Measurements from ENCODE around the gene VSTM4.

The VSTM4 gene

DNA sequence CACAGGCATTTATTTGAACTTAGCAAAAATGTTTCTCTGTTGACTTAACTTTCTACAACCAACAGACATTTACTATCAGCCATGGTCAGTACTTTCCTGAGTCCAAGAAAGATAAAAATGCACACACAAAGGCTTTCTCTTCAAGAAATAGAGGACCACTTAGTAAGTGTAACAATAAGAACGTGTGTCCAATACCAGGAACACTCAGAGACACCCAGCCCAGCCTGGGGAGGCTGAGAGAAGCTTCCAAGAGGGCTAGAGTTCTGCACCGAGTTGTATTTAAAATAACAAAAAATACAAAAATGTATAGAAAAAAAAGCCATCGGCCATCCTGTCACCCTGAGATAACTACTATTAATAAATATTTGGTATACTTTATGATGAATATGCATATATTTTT is 35.8 kb downstream of the VSTM4 start:
- TF ChIP-seq, protein P1, sequence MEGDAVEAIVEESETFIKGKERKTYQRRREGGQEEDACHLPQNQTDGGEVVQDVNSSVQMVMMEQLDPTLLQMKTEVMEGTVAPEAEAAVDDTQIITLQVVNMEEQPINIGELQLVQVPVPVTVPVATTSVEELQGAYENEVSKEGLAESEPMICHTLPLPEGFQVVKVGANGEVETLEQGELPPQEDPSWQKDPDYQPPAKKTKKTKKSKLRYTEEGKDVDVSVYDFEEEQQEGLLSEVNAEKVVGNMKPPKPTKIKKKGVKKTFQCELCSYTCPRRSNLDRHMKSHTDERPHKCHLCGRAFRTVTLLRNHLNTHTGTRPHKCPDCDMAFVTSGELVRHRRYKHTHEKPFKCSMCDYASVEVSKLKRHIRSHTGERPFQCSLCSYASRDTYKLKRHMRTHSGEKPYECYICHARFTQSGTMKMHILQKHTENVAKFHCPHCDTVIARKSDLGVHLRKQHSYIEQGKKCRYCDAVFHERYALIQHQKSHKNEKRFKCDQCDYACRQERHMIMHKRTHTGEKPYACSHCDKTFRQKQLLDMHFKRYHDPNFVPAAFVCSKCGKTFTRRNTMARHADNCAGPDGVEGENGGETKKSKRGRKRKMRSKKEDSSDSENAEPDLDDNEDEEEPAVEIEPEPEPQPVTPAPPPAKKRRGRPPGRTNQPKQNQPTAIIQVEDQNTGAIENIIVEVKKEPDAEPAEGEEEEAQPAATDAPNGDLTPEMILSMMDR (IDR thresholded peaks at IDR 0.05; ENCODE audit: control extremely low read depth, extremely low read depth, low read depth, missing control alignments) = no peak
- ChIA-PET POLR2A (no interaction called here), CTCF (no interaction called here)
- no peak for DNase-seq (ENCODE audit: extremely low spot score)

DNA sequence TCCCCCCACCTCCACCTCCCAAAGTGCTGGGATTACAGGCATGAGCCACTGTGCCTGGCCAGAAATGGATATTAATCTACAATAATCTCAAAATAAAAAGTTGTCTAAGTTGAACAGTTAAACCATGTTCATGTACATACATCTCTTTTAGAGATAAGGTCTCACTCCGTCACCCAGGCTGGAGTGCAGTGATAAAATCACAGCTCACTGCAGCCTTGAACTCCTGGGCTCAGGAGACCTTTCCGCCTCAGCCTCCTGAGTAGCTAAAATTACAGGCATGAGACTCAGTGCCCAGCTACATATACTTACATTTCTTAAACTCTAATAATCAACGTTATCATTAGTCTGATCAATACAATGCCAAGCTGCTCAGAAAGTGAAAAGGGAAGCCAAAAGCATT is 36.2 kb downstream of the VSTM4 start:
- DNase-seq (ENCODE audit: extremely low spot score) = no peak
- ChIA-PET POLR2A (no interaction called here), CTCF (no interaction called here)
- TF ChIP-seq, protein P1 (IDR thresholded peaks at IDR 0.05; ENCODE audit: control extremely low read depth, extremely low read depth, low read depth, missing control alignments) = no peak

DNA sequence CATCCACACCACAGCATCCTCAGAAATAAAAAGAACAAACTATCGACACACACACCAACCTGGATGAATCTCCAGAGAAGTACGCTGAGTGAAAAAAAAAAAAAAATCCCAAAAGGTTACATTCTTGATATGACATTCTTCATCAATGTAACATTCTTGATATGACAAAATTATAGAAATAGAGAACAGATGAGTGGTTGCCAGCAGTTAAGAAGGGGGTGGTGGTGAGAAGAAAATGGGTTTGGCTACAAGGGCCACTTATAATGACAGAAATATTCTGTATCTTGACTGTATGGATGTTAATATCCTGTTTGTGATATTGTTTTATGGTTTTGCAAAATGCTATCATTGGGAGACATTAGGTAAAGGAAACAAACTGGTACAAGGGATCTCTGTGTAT is 36.9 kb downstream of the VSTM4 start:
- POLR2A ChIA-PET = no interaction called here
- DNase-seq (ENCODE audit: extremely low spot score) = no peak
- CTCF ChIA-PET = no interaction called here
- TF ChIP-seq, protein P1 (IDR thresholded peaks at IDR 0.05; ENCODE audit: control extremely low read depth, extremely low read depth, low read depth, missing control alignments) = no peak

DNA sequence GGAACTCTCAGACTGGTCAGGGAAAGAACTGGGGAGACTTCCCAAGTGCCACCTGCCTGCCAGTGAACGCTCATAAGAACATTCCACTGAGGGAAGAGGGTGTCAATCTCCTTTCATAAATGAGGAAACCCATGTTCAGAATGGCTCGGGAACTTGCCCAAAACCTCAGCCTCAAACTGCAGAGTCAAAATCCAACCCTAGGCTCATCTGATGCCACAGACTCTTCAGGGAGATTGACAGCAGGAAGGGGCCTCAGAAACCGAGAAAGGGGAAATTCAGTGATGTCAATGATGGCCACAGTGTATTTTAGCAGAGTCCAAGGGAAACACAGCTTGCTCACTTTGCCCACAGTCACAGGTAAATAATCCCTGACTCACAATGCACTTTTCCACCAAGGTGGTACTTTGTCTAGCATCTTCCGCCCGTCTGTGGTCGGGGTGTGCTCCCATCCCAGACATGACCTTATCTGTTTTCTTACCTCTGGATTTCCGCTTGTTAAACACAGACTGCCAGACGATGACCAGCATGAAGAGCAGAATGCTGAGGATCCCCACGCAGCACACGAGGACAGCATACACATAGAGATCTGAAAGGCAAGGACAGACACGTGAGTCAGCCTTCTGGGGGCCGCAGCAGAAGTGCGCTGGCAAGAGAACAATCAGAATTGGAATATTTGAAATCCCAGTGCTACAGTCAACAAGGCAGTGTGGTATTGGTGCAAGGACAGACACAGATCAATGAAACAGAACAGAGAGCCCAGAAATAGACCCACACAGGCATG is 38.4 kb downstream of the VSTM4 start:
- DNase-seq (ENCODE audit: extremely low spot score) = peak; percentile 41
- ChIA-PET POLR2A (no interaction called here), CTCF (no interaction called here)
- TF ChIP-seq, protein P1 (IDR thresholded peaks at IDR 0.05; ENCODE audit: control extremely low read depth, extremely low read depth, low read depth, missing control alignments) = no peak

DNA sequence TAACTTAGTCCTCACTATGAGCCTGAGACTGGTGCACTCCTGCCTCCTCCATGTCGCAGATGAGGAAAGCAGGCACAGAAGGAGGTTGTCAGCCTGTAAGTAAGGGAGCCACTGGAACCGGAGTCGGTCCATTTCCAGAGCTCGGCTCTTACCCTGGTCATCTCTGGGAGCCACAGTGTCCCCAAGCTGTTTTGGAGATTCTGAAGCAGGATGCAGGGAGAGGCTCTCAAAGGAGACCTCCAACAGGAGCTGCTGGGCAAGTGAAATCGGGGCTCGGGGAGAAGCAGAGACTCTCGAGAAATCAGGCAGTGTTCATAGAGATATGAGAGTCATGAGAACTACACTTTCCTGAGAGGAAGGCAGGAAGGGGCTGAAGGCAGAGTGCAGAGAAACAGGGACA is 39.0 kb downstream of the VSTM4 start:
- ChIA-PET POLR2A (no interaction called here), CTCF (no interaction called here)
- no peak for DNase-seq (ENCODE audit: extremely low spot score)

DNA sequence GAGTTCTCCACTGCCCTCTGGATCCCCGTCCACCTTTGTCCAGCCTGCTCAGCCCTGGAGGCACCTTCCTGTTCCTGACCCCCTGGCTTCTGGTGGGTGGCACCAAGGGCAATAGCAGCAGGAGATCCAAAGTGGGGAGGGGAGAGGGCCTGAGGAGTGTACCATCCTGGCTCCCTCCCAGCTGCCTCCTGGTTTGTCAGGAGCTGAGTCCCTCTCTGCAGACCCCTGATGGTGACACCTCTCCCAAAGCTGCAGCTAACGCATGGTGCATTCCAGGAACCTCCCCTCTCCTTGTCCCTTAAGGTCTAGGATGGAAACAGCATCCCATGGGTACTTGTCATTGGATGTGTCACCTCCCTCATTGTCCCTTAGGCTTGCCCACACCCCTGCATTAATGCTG is 39.6 kb downstream of the VSTM4 start:
- DNase-seq (ENCODE audit: extremely low spot score) = no peak
- CTCF ChIA-PET = no interaction called here
- TF ChIP-seq, protein P1 (IDR thresholded peaks at IDR 0.05; ENCODE audit: control extremely low read depth, extremely low read depth, low read depth, missing control alignments) = no peak
- POLR2A ChIA-PET = no interaction called here

More for the DNA sequence above, 39.0 kb downstream of the VSTM4 start:
- TF ChIP-seq, protein P1 (IDR thresholded peaks at IDR 0.05; ENCODE audit: control extremely low read depth, extremely low read depth, low read depth, missing control alignments) = no peak

Measured in GM10248 (cell line).